ENCODE results near the gene IL17RD.

The IL17RD gene

DNA sequence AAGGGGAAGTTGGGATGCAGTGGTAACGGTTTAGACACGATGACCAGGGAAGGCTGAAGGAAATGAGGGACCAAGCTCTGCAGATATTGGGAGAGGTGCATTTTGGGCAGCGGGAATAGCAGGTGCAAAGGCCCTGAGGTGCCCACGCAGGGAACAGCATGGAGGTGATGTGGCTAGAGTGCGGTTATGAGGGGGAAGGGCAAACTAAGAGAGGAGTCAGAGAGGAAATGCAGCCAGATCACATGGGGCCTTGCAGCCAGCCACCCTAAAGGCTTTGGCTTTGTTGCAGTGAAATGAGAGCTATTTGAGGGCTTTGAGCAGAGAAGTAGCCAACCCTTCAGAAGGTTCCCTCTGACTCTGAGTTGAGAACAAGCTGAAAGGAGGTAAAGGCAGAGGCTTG is 102.1 kb downstream of the IL17RD start:
- in situ Hi-C loops (cut with MboI; ENCODE audit: low sequenced_read_pairs, unreplicated experiment), result no loop called here
- no peak for DNase-seq (ENCODE audit: low spot score)
- TF ChIP-seq, protein P1, sequence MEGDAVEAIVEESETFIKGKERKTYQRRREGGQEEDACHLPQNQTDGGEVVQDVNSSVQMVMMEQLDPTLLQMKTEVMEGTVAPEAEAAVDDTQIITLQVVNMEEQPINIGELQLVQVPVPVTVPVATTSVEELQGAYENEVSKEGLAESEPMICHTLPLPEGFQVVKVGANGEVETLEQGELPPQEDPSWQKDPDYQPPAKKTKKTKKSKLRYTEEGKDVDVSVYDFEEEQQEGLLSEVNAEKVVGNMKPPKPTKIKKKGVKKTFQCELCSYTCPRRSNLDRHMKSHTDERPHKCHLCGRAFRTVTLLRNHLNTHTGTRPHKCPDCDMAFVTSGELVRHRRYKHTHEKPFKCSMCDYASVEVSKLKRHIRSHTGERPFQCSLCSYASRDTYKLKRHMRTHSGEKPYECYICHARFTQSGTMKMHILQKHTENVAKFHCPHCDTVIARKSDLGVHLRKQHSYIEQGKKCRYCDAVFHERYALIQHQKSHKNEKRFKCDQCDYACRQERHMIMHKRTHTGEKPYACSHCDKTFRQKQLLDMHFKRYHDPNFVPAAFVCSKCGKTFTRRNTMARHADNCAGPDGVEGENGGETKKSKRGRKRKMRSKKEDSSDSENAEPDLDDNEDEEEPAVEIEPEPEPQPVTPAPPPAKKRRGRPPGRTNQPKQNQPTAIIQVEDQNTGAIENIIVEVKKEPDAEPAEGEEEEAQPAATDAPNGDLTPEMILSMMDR (IDR thresholded peaks at IDR 0.05; ENCODE audit: borderline replicate concordance, control extremely low read depth, extremely low read depth, insufficient read depth, missing control alignments), result no peak

DNA sequence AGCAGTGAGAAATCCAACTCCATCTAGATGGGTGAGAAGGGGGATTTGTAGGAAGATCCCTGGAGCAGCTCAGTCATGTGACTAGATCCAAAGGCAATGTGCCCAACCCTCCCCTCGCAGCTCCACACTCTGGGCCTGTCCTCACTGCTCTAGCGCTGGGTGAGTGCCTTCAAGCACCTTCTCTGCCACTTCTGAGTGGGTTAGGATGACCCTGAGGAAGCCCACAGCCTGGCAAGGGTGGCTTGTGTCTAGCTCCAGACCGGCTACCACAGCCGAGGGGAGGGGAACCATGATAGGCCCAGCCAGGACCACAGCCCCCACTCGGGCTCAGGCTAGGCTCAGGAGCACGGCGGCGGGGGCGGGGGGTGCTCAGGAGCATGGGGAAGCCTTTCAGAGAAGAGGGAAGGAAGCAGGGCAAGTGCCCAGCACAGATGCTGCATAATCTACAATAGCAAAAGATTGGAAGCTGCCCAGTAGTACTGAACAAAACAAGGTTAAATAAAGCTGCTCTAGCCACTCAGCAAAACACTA is 103.0 kb downstream of the IL17RD start:
- DNase-seq (ENCODE audit: low spot score), result no peak
- in situ Hi-C loops (cut with MboI; ENCODE audit: low sequenced_read_pairs, unreplicated experiment), result no loop called here
- TF ChIP-seq, protein P1 (IDR thresholded peaks at IDR 0.05; ENCODE audit: borderline replicate concordance, control extremely low read depth, extremely low read depth, insufficient read depth, missing control alignments), result no peak

GRCh38 chr3:57061556-57061955 is 103.6 kb downstream of the IL17RD start:
- TF ChIP-seq, protein P1 (IDR thresholded peaks at IDR 0.05; ENCODE audit: borderline replicate concordance, control extremely low read depth, extremely low read depth, insufficient read depth, missing control alignments), result no peak
- in situ Hi-C loops (cut with MboI; ENCODE audit: low sequenced_read_pairs, unreplicated experiment), result no loop called here
- no peak for DNase-seq (ENCODE audit: low spot score)

DNA sequence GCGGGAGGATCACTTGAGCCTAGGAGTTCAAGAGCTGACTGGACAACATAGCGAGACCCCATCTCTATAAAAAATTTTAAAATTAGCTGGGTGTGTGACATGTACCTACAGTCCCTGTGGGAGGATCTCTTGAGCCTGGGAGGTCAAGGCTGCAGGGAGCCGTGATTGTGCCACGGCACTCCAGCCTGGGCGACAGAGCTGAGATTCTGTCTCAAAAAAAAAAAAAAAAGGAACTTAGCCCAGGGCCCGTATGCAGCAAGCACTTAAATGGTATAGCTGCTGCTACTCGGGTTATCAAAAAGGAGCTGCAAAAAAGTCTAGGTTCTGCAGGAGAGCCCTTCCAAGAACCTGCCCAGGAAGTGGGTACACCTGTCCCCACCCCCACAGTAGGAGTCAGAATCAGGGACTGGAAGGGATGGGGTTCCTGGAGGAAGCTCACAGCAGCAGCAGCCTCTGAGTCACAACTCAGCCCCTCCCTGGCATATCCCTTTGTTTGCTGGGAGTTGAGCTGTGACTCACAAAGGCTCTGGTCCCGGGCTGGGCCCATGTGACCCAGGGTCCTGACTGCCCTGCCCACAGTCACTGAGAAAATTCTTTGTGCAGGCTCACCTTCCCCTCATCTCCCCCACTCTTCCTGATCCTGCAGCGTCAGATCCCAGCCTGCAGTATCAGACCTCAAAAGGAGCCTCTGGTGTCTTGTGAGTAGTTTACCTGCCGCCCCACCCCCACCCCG is 104.9 kb downstream of the IL17RD start, which contains the start of gene SPATA12:
Gene SPATA12 (plus strand): TSS at position 576 of the 733 bp plus-strand sequence. CDS start 13,031 bp downstream, outside the sequence.
- TF ChIP-seq, protein P1 (IDR thresholded peaks at IDR 0.05; ENCODE audit: borderline replicate concordance, control extremely low read depth, extremely low read depth, insufficient read depth, missing control alignments), result no peak
- in situ Hi-C loops (cut with MboI; ENCODE audit: low sequenced_read_pairs, unreplicated experiment), result no loop called here
- no peak for DNase-seq (ENCODE audit: low spot score)

- in situ Hi-C loops (cut with MboI; ENCODE audit: low sequenced_read_pairs, unreplicated experiment), result no loop called here
Measured at GRCh38 chr3:57059411-57059810, 105.7 kb downstream of the IL17RD start.

GRCh38 chr3:57057351-57057750 is 107.8 kb downstream of the IL17RD start:
- DNase-seq (ENCODE audit: low spot score), result no peak
- TF ChIP-seq, protein P1 (IDR thresholded peaks at IDR 0.05; ENCODE audit: borderline replicate concordance, control extremely low read depth, extremely low read depth, insufficient read depth, missing control alignments), result no peak
- in situ Hi-C loops (cut with MboI; ENCODE audit: low sequenced_read_pairs, unreplicated experiment), result no loop called here

More at GRCh38 chr3:57059411-57059810, 105.7 kb downstream of the IL17RD start:
- TF ChIP-seq, protein P1 (IDR thresholded peaks at IDR 0.05; ENCODE audit: borderline replicate concordance, control extremely low read depth, extremely low read depth, insufficient read depth, missing control alignments), result no peak
- DNase-seq (ENCODE audit: low spot score), result no peak

Data from GM13976 (cell line).